Panc1 (cell line): ENCODE measurements around the gene RPS4Y2.

Experiments used
- CTCF ChIP-seq: fragments of 450-650 bp; IDR thresholded peaks from 2 replicates; pipeline ENCODE4 v1.5.1; 2017; ENCODE audit warnings: mild to moderate bottlenecking
- POLR2AphosphoS5 ChIP-seq: IDR thresholded peaks from 2 replicates; pipeline ENCODE4 v1.6.1; 2012; ENCODE audit warnings: mild to moderate bottlenecking, low read depth, low read length, moderate library complexity
- REST ChIP-seq, 2 experiments: IDR thresholded peaks; 2 replicates each; pipeline ENCODE4 v1.6.1; 2011 to 2012; ENCODE audit warnings: low read depth in 2 of 2, control low read depth in 1 of 2, low read length in 1 of 2, mild to moderate bottlenecking in 1 of 2, moderate library complexity in 1 of 2; ENCODE audit not compliant: insufficient read depth in 1 of 2
- SIN3A ChIP-seq: IDR thresholded peaks from 2 replicates; pipeline ENCODE4 v1.6.1; 2012; ENCODE audit warnings: low read depth, mild to moderate bottlenecking, low read length, moderate library complexity, borderline replicate concordance; ENCODE audit not compliant: insufficient read depth
- TCF7L2 ChIP-seq: IDR thresholded peaks from 2 replicates; pipeline ENCODE4 v1.6.1; 2011; ENCODE audit warnings: mild to moderate bottlenecking, low read depth, low read length, inconsistent platforms

GRCh38 chrY:20765117-20765516 is 9.2 kb downstream of the RPS4Y2 start:
- TF ChIP-seq CTCF (no peak), REST (IDR thresholded peaks at IDR 0.05; ENCODE audit: insufficient read depth in 1 of 2, low read depth in 2 of 2, low read length in 1 of 2) (no peak), POLR2AphosphoS5 (no peak), SIN3A (no peak), TCF7L2 (no peak)
